Psoas muscle (tissue), 8 donors: ENCODE data around the gene SF3B3. TPM values are rescaled to one million over a fixed set of nuclear protein-coding genes. Genes with fewer than 3 reads are reported as not detected.
A peak's percentile ranks its signal among the peaks of the same experiment; 100 is the strongest.

ENCODE experiments used
- ATAC-seq, 4 donors: fragments of 200-7000 bp; cut with Tn5 transposase; one replicate each; pipeline ENCODE4 v1.9.1; 2020; ENCODE audit warnings: moderate library complexity in 3 of 4, mild to moderate bottlenecking in 2 of 4
- DNase-seq, 2 donors: peaks; one replicate each; pipeline ENCODE4 v3.0.0-alpha.2; 2020
- H3K27ac ChIP-seq: fragments of 200-600 bp; one replicate; pipeline ENCODE4 v1.8.0; 2022
- H3K27me3 ChIP-seq, 3 donors: fragments of 200-600 bp in 1 of 3; one replicate each; pipeline versions ENCODE4 v1.6.1 to v1.8.0; 2013 to 2022; ENCODE audit warnings: low read length in 2 of 3, mild to moderate bottlenecking in 2 of 3, moderate library complexity in 1 of 3; ENCODE audit not compliant: insufficient read depth in 3 of 3
- H3K36me3 ChIP-seq, 2 donors: fragments of 200-600 bp in 1 of 2; one replicate each; pipeline versions ENCODE4 v1.6.1 to v1.8.0; 2013 to 2022; ENCODE audit warnings: low read depth in 1 of 2, mild to moderate bottlenecking in 1 of 2, moderate library complexity in 1 of 2; ENCODE audit not compliant: insufficient read depth in 1 of 2
- H3K4me1 ChIP-seq: fragments of 200-600 bp; one replicate; pipeline ENCODE4 v1.8.0; 2022
- H3K4me3 ChIP-seq: fragments of 200-600 bp; one replicate; pipeline ENCODE4 v1.8.0; 2022; ENCODE audit warnings: mild to moderate bottlenecking
- H3K9me3 ChIP-seq: fragments of 200-600 bp; one replicate; pipeline ENCODE4 v1.8.0; 2022
- WGBS, 3 donors: extraction: QIAGEN DNeasy Blood & Tissue Kit; methylation state at CpG; one replicate each; pipeline versions ENCODE4 v1.1.6 to v1.1.7; 2013; 5-methylcytosine and 5-hydroxymethylcytosine counted together
- intact Hi-C, 2 donors: fragments of 100-400 bp; cut with DNase I; formaldehyde crosslinking; loops; one replicate each; pipeline versions ENCODE4 v1.11.0 to v1.14.2; 2022
- polyA plus RNA-seq, 3 donors: library from polyadenylated mRNA; stranded (reverse); fragments of 200-250 nt; gene quantifications; one replicate each; pipeline ENCODE4 v1.2.3, GENCODE V29; 2013
- total RNA-seq, 4 donors: library from RNA; stranded (reverse); fragmentation: NEBNext Ultra II Directional in 2 of 4; extraction: Animal tissue kit (Norgen Biotek cat#: 25700) in 2 of 4; gene quantifications; one replicate each; pipeline versions ENCODE4 v1.2.1 to v1.2.4, GENCODE V29; 2021 to 2023
- TF ChIP-seq, protein P1 (sequence below): fragments of 200-600 bp; IDR thresholded peaks from one replicate; pipeline ENCODE4 v1.8.0; 2022; ENCODE audit warnings: antibody characterized with exemption
- donor health status: healthy with polysubstance abuse.
- donor health status: DM: no; HTN: no; CAD: no; lungs with moderate emphysema.
- donor health status: Bipolar disorder and iron deficiency.
- donor health status: healthy.
- donor health status: DM: yes; HTN: yes; CAD: no.
- donor health status: DM: no; HTN: no; CAD: no.
- donor health status: DM: no; HTN: no; CAD: no.
- donor health status: DM: yes; HTN: yes; CAD: no.

The SF3B3 gene
- total and polyA plus RNA-seq, 7 donors, result 50.0 to 178 (median 145) TPM

DNA sequence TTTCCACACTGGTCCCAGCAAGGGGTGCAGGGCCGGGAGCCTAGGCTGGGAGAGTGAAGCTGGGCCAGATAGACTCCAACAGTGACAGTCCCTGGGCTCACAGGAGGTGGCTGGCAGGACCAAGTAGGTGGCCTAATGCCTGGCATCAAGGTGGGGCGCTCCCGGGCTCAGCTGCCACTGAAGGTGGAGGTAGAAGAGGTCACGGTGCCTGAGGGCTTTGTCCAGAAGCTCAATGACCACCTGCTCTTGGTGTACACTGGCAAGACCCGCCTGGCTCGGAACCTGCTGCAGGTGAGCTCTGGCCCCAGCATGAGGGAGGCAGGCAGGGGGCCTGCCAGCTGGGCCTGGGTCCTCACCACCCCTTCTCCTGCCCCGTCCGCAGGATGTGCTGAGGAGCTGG, 45.4 kb upstream of the SF3B3 start:
- H3K4me1 ChIP-seq, result peaks cover 25% of the 10 kb centered on the region
- 90 to 95% (median 92%) methylated on average over 8 of the region's 8 CpGs for WGBS, 3 donors
- TF ChIP-seq, protein P1, sequence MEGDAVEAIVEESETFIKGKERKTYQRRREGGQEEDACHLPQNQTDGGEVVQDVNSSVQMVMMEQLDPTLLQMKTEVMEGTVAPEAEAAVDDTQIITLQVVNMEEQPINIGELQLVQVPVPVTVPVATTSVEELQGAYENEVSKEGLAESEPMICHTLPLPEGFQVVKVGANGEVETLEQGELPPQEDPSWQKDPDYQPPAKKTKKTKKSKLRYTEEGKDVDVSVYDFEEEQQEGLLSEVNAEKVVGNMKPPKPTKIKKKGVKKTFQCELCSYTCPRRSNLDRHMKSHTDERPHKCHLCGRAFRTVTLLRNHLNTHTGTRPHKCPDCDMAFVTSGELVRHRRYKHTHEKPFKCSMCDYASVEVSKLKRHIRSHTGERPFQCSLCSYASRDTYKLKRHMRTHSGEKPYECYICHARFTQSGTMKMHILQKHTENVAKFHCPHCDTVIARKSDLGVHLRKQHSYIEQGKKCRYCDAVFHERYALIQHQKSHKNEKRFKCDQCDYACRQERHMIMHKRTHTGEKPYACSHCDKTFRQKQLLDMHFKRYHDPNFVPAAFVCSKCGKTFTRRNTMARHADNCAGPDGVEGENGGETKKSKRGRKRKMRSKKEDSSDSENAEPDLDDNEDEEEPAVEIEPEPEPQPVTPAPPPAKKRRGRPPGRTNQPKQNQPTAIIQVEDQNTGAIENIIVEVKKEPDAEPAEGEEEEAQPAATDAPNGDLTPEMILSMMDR, result no peak
- intact Hi-C loops, result no loop called here
- no peaks in the 10 kb centered on the region for H3K9me3 ChIP-seq
- ATAC-seq (no peak), DNase-seq (no peak)
- H3K27ac ChIP-seq, result peak overlapping the region; percentile 77
- H3K36me3 ChIP-seq, result peaks cover 0 to 72% of the 10 kb centered on the region in 2 donors
- H3K4me3 ChIP-seq, result no peak overlapping the region
- H3K27me3 ChIP-seq, result no peaks in the 10 kb centered on the region

DNA sequence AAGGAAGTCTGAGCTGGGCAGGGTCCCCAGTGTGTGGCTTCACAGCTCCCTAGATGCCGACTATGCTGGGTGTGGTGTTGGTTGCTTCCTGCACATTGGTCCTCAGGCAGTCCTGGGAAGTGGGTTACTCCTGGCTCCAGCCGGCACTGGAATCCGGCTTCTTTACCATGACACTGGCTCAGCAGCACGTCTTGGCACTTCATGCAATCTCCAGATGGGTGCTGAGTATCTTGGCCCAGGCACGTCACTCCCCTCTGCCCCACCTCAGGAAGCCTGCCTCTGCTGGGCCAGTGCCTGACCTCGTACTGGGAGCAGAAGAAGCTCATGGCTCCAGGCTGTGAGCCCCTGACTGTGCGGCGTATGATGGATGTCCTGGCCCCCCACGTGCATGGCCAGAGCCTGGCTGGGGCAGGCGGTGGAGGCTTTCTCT, 44.7 kb upstream of the SF3B3 start:
- peak overlapping the region; percentile 50 for H3K27ac ChIP-seq
- no peak overlapping the region for H3K4me3 ChIP-seq
- H3K27me3 ChIP-seq, result no peaks in the 10 kb centered on the region
- intact Hi-C loops, result no loop called here
- ATAC-seq (no peak), DNase-seq (no peak)
- TF ChIP-seq, protein P1, result no peak
- 47 to 63% (median 57%) methylated on average over 10 of the region's 10 CpGs for WGBS, 3 donors
- peaks cover 2 to 76% of the 10 kb centered on the region in 2 donors for H3K36me3 ChIP-seq
- H3K9me3 ChIP-seq, result no peaks in the 10 kb centered on the region
- peaks cover 19% of the 10 kb centered on the region for H3K4me1 ChIP-seq

DNA sequence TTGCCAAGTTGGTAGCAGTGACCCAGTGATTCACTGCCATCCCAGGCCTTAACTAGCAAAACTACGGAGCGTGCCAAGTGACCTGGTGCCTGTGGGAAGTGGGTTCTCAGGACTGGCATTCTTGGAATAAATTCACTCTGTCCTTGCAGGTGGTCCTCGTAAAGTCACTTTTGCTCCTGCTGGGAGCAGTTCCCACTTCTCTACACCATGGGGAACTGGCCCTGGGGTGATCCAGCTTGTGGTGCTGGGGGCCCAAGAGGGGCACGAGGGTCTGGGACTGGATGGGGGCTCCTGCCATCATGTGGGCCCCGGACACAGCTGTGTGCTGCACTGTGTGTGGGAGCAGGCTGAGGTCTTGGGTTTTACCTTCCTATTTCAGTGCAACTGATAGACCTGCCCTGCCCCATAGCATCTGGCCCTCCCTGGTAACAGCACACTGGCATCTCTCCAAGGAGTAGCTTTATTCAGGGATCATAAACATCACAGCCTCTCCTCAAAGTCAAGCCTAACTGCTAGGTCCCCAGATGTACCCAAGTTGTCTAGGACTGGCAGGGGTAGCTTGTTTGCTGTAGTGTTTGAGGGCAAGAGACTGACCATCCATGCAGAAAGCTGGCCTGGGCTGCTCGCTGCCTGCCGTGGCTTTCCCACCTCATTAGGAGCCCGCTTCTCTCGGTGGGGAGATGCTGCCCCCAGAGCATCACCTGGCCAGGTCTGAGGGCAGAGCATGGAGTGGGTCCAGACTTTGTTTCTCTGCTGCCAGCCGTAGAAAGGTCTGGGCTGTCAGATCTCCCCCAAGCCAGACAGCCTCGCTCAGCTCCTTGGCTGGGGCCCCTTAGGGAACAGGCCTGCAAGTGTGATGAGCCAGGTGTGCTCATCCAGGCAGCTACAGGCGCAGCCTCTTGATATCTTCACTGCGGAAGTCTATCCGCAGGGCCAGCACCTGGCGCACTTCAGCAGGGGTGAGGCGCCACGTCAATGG, 43.2 kb upstream of the SF3B3 start:
- Histone ChIP-seq H3K4me1 (peaks cover 19% of the 10 kb centered on the region), H3K27me3 (no peaks in the 10 kb centered on the region), H3K36me3 (peaks cover 2 to 78% of the 10 kb centered on the region in 2 donors), H3K27ac (peak overlapping the region; percentile 50), H3K4me3 (no peak overlapping the region), H3K9me3 (no peaks in the 10 kb centered on the region)
- WGBS, 3 donors, result 86 to 95% (median 87%) methylated on average over 17 of the region's 17 CpGs
- TF ChIP-seq, protein P1, result no peak
- intact Hi-C loops, result no loop called here
- ATAC-seq (no peak), DNase-seq (no peak)

DNA sequence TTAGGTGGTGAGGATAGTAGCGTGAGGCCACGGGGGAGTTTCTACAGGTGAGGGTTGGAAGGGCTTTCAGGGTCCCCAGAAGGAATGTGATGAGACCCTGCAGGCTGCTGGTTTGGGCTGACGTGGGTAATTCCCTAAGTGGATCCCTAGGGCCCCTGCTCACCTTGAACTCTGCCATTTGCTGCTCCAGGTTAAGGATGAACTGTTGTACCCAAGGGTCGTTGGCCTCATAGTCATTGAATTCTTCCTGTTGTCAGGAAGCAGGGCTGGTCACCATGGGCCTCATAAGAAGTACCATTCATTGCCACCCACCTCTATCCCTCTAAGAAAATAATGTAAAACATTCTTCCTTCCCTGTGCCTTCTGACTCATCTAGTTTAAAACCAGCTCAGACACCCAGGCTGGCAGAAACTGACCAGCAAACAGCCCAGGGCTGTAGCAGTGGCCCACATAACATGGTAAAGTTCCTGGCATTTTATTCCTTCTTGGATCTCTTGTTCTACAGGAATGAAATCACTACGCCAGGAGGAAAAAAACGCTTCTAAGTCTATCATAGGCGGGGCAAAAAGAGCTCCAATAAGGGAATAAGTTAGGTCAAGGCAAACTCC, 41.6 kb upstream of the SF3B3 start:
- no peak for ATAC-seq
- intact Hi-C loops, result no loop called here
- TF ChIP-seq, protein P1, result no peak
- Histone ChIP-seq H3K27ac (no peak overlapping the region), H3K4me3 (no peak overlapping the region), H3K9me3 (no peaks in the 10 kb centered on the region), H3K27me3 (no peaks in the 10 kb centered on the region), H3K36me3 (peaks cover 2 to 91% of the 10 kb centered on the region in 2 donors), H3K4me1 (peaks cover 10% of the 10 kb centered on the region)
- WGBS, 3 donors, result 82 to 97% (median 90%) methylated on average over 7 of the region's 7 CpGs
- DNase-seq, result no peak
